Activated CD4-positive, alpha-beta T cell treated with anti-CD3 and anti-CD28 coated beads, Interleukin-2, amount 50 U/mL, for 1 hour (primary cell): Measurements from ENCODE around the gene C11orf58.

Source experiments
- DNase-seq: peaks from one replicate; pipeline ENCODE4 v3.0.0-alpha.2; 2020

The C11orf58 gene

GRCh38 chr11:16769386-16769785 lies 30.9 kb downstream of the C11orf58 start:
- DNase-seq = no peak

DNA sequence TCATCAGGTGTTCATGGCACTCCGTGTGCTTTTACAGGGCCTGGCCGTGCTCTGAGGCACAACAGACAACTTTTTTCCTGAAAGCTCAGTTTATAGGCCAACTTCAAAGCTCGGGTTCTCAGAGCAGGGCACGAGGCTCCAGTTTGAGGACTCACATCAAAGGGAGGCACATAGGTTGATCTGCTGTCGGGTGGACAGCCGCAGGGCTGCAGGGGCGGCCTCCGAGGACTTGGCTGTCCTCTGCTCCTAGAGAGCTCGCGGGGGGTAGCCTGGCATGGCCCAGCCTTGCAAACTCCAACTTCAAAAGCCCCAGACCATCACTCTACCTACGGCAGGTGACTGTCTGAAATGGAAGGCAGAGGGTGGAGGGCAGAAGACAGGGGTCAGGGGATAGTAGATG lies 31.6 kb downstream of the C11orf58 start:
- no peak for DNase-seq

DNA sequence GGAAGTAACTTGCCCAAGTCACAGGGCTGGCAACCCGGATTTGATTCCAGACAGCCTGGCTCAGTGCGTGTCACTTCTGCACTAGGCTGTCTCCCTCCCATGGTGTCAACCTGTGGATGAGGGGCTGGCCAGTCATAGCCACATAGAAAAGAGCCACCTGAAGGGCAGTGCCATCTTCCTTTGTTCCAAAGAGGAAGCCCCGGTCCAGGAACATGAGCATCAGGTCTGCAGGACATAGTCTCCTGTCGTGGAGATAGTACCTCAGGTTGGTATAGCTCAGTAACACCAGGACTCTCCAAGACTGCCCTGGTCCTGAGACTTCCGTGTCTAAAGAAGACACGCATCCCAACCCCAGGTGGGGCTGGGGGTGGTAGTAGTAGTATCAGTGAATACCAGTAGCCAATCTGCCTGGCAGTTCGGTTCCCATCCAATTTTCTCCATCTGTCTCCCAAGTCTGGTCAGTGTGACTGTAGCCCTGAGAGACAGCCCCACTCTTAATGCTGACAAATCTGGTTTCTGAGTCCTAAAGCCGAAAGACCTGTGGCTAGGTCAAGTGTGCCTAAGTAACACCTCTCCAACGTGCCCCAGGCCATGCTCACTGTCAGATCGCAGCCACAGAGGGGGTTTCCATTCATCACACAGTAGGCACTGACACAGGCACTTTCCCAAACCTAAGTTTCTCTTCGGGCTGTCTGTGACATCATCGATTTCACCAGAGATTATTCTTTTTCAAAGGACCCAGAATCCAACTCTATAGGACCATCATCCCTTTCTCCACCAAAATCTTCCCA lies 33.1 kb downstream of the C11orf58 start:
- DNase-seq = no peak

GRCh38 chr11:16772141-16772512 lies 33.7 kb downstream of the C11orf58 start:
- DNase-seq = no peak

GRCh38 chr11:16773981-16774935 lies 35.8 kb downstream of the C11orf58 start:
- DNase-seq = no peak

- no peak for DNase-seq
These were observed 36.6 kb downstream of the C11orf58 start for GRCh38 chr11:16774936-16775613.

- DNase-seq = no peak
These were observed 37.3 kb downstream of the C11orf58 start for GRCh38 chr11:16775614-16776283.

DNA sequence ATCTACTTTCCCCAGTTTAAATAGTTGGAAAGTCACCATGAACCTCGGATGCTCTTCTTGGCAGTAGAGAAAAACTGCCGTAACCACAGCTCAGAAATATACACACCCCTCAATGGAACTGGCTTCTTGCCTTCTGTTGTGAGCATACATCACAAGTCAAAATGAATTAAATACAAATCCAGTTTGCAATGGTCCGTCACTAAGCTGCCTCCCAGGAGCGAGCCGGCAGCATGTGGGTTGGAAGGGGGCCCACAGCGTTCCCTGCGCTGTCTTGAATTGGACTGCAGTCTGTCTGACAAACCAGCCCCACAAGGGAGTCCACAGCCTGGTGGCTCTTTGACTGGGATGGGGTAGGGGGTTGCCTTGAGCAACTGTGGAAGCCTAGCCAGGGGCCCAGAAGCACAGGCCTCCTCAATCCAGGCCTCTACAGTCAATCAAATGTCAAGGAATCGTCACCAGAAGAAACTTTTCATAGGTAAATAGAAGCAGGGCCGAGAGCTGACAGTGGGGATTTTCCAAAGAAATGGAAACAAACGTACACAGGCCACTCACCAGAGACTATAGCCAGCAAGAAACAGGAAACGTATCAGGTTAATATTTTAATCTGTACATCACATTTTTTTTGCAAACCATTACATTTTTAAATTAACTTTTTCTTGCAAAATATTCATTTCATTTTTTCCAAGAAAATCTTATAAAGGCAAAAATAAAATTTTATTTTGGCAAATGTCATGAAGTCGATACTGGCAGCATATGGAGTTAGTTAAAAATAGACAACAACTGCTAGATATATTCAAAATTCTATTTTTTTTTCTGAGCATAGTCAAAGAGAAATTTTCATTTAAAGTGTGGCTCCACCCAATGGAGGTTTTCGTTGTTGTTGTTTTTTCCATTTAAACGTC lies 38.5 kb downstream of the C11orf58 start:
- no peak for DNase-seq

DNA sequence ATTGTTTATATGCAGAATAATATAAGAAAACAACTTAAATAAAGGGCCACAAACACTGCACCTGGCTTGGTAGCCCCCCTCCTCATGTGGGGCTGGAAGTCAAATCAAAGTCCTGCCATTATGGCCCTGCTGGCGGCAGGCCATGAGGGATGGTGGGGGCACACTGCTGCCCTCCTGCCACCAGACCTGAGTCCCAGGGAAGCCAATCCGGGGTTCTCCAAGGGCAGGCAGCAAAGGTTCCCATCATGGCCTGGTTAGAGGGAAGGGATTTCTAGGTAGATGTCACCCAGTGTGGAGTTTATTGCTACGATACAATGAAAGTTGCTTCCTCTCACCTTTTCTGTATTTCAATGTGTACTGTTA lies 39.1 kb downstream of the C11orf58 start:
- no peak for DNase-seq

DNA sequence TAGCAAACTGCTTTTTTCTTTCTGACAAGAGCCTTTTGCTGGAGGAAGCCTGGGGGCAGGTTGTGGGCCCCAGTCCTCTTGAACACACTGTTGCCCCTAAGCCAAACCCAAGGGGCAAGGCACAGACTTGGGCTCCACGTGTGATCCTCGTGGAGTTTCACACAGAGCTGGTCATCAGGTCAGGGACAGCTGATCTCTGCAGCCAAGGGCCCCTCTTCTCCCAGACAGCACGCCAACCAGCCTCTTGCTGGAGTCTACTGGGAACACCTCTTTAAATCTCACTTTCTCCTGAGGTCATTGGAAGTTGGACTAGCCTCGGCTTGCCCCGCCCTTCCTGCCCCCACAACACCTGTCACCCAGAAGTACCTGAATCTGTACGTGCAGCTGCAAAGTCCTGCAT lies 39.8 kb downstream of the C11orf58 start:
- DNase-seq = no peak

DNA sequence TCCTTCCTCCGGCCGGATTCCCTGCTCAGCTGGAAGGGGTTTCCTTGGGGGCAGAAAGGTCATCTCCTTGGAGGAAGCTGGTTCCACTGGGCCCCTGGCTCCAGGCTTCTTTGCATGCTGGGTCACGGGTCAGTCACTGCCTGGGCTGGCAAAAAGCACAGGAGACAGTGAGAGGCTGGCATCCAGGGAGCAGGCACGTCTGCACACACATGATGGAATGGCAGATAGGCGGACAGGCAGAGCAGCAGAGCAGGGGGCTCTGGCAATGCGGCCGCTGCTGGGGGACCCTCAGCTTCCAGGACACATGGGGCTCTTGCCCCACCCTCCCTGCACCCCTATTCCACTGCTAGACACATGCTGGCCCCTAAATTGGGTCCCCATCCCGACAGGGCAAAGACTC lies 40.4 kb downstream of the C11orf58 start:
- no peak for DNase-seq

DNA sequence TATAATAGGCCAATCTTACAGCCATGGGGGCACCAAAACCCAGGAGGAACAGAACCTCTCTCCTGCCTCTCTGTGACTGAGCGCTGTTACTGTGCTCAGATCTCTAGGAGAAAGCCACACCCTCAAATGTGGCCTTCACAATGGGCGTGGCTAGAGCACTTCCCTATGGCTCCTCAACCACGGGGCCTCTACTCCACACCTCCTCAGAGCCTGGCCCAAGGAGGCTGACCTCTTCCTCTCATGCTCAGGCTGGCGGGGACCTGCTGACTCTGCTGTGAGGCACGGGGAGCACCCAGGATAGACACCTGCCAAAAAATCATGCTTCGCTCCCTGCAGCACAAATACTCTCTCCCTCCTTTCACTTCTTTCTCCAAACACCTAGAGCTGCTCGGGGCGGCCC lies 41.0 kb downstream of the C11orf58 start:
- no peak for DNase-seq

- no peak for DNase-seq
These were observed 41.7 kb downstream of the C11orf58 start for GRCh38 chr11:16780146-16780545.

- DNase-seq = no peak
These were observed 42.5 kb downstream of the C11orf58 start for GRCh38 chr11:16780698-16781550.

- no peak for DNase-seq
These were observed 43.8 kb downstream of the C11orf58 start for GRCh38 chr11:16781936-16782919.

- no peak for DNase-seq
These were observed 44.9 kb downstream of the C11orf58 start for GRCh38 chr11:16783321-16783801.

GRCh38 chr11:16784097-16784496 lies 45.6 kb downstream of the C11orf58 start:
- DNase-seq = no peak

GRCh38 chr11:16784666-16785065 lies 46.2 kb downstream of the C11orf58 start:
- no peak for DNase-seq

DNA sequence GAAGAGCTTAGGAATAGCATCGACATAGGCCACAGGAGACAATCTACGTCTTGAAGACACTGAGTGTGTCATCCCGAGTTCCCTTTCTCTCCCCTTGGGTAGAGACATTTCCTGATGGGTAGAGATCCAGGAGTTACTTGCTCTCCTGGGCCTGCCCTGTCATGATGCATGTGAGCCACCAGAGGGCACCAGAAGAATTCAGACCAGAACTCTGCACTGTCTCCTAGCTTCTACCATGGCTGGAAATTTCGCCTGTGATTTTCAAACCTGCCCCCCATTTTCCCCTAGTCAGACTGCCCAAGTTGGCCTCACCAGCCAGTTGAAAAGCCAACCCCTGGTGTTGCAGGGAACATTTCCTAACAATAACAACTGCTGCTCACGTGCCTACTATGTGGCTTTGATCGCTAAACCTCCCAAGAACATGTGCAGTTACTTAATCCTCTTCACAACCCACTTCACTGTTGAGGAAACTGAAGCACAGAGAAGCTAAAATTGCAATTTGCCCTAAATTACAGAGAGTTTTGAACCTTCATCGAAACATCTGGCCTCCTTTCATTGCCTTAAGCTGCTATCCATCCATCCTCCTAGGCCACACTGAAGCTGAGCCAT lies 47.2 kb downstream of the C11orf58 start:
- peak; percentile 46 for DNase-seq
